Measurements from ENCODE around the gene PPME1.

Gene PPME1

DNA sequence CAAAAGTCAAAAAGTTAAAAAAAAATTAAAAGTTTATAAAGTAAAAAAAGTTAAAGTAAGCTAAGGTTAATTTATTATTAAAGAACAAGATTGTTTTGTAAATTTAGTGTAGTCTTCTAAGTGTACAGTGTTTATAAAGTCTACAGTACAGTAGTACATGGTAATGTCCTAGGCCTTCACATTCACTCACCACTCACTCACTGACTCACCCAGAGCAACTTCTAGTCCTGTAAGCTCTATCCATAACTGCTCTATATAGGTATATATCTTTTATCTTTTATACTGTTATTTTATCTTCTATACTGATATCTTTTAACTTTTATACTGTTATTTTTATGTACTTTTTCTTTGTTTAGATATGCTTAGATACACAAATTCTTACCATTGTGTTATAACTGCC lies 11.4 kb upstream of the PPME1 start:
- DNase-seq (ENCODE audit: low read depth in 2 of 2) = no peak

DNA sequence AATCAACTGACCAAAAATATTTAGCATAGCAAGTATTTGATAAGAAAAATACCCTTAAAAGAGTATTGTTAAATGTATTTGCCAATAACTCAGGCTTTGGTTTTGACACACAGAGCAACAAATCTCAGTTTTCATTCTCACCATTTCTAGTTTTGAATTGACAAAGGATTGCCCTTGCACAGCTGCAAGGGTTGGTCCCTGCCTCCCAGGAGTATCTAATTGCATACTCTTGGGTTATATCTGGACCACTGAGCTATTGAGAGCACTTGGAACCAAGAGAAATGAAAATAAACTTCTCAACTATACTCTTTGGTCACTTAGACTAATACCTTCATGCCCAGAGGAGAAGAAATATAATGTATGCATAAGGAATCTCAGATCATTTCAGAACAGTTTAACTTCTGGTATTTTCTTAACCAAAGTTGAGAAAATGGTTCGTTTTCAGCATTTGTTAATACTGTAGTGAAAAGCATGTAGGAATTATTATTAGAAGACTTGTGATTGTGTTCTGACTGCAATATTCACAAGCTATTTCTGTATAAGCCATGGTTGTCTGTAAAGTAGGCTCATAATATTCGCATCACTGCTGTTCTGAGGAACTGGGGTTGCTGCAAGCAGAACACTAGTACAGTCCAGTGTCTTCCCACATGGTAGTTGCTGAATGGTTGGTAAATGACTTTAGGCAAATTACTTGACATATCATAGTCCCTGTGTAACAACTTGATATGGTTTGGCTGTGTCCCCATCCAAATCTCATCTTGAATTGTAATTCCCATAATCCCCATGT lies 8.2 kb upstream of the PPME1 start:
- DNase-seq (ENCODE audit: low read depth in 2 of 2) = no peak

DNA sequence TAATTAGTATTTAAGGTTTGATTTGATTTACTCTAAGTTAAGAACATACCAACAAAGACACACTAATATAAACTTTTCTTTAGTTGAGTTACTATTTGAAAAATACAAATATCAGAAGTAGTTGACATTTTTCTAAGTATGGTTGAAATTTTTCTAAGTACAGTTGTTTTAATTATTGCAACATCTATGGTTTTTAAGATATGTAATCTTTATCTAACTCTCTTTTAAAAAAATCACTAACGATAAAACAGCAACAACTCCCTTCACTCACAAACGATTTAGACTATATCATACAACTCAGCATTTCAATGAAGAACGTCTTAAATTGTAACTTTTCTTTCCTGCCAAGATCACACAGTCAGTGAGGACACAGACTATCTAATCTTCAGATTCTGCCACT lies 2.3 kb upstream of the PPME1 start:
- DNase-seq (ENCODE audit: low read depth in 2 of 2) = no peak

DNA sequence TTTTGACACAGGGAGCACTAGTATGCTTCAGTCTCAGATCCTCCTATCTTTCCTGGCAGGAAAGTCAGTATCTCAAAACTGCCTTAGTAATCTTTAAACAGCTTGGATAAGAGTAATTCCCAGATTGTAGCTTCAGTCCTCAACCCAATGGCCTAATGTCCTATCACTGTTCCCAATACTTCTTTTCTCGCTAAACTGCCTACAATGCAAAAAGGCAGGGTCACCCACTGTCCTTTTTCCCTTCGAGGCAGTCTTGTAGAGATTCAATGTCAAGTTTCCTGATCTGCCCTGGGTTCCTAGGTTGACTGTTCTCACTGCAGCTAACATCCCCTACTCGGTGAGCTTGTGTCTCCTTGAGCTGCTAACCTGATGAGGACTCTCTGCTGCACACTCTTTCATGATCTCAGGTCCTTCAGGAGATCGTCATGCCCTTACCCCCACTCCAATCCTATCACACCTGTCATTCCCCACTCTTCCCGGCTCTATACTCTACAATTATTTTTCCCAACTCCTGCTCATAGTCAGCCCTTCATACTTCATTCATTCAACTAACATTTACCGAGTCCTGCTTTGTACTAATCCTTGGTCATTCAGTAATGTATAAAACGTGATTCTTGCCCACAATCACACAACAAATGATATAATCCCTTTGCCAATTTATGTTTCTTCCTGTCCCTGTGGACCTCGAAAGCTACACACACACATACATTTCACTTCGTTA lies 1.2 kb upstream of the PPME1 start:
- DNase-seq (ENCODE audit: low read depth in 2 of 2) = no peak

DNA sequence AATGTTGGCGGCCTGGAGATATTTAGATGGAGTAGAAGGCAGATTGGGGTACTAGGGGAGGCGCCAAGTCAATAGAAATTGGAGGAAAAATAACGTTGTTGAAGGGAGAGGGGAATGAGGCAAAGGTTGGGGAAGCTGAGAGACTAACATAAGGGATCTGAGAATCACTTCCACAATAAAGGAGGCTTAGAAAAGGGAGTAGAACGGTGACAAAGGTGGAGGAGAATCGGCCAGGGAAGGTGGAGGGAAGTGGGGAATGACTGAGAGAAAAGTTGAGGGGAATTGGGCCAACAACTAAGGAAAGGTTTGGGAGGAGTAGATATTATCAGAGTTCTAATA lies 510 bp downstream of the PPME1 start:
- no peak for DNase-seq (ENCODE audit: low read depth in 2 of 2)

DNA sequence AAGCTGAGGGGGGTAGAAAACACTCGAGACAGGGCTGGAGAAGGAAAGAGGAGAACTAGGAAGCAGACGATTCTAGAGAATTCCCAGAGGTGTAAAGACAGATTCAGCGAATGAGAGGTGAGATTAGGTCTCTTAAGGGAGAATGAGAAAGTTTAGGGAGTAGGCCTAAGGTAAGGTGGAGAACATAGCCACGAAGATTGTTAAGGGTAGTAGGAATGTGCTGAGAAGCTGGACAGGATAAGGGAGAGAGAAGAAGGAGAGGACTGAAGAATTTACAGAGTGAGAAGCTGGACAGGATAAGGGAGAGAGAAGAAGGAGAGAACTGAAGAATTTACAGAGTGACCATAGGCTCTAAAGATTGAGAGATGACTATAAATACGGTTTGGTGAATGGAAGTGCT lies 908 bp downstream of the PPME1 start:
- DNase-seq (ENCODE audit: low read depth in 2 of 2) = no peak

DNA sequence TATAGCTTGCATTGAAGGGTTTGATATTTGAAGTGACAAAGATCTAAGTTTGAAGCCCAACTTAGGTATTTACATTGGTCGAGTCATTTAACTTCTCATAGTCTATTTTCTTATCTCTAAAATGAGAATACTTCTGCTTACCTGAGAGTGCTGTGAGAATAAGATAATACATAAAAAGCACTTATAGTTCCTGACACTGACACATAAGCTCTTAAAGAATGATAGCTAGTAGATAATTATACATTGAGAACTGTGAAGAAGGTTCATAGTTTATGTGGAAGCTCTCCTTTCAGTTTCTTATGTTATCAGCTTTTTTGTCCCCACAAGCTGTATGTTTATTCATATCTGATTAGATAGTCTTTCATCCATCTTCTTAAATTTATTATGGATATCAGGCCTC lies 4.8 kb downstream of the PPME1 start:
- DNase-seq (ENCODE audit: low read depth in 2 of 2) = no peak

DNA sequence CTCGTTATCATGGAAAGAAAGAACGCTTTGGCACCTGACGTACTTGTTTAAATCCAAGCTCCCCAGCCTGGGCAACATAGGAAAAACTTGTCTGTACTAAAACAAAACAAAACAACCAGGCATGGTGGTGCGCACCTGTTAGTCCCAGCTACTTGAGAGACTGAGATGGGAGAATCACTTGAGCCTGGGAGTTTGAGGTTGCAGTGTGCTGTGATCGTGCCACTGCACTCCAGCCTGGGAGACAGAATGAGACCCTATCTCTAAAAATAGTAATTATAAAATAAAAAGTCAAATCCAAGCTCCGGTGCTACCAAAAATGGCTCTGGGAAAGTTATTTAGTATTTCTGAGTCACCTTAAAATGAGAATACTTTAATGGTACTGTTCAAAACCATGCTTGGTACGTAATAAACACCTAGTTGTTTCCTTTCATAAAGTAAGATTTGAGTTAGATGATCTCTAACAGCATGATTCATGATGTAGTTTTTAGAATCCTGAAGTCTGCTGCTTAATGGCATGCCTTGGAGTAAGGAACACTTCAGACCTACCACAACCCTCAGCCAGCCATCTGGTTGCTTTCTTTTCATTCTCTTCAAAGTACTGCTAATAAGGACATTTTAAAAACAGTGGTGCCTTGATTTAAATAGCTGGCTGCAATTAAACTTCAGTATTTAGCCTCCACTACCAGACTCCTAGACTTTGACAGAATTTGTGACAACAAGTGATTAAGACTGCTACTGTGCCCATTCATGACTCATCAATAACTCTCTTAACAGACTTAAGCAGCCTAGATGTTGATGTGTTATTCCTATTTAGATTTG lies 8.4 kb downstream of the PPME1 start:
- no peak for DNase-seq (ENCODE audit: low read depth in 2 of 2)

DNA sequence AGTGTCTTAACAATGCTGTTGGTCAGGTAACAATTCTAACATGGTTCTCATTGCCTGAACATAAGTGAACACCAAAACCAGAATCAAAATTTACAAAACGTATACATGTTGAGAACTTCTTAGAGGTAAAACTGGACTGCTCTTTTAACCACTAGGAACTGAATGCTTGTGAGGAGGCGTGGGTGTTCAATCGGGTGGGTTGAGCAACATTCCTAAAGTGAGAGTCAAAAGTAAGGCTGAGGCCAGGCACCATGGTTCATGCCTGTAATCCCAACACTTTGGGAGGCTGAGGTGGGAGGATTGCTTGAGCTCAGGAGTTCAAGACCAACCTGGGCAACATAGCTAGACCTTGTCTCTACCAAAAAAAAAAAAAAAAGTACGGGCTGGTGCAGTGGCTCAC lies 11.5 kb downstream of the PPME1 start:
- no peak for DNase-seq (ENCODE audit: low read depth in 2 of 2)

DNA sequence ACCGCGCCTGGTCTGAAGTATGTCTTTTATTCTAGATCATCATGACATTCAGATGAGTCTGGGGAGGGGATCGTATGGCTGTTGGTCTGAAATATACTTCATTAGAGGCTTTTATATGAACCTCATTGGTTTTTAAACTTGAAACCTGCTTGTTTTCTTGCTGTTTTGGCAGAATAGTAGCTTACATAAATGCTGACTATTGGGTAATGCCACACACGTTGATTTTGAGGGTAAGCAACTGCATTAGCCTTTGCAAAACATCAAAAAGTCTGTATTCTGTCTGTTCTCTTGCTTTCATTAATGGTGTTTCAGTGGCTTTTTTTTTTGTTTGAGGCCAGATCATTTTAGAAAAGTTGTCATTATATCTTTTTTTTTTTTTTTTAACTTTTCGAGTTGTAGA lies 14.2 kb downstream of the PPME1 start:
- DNase-seq (ENCODE audit: low read depth in 2 of 2) = no peak

DNA sequence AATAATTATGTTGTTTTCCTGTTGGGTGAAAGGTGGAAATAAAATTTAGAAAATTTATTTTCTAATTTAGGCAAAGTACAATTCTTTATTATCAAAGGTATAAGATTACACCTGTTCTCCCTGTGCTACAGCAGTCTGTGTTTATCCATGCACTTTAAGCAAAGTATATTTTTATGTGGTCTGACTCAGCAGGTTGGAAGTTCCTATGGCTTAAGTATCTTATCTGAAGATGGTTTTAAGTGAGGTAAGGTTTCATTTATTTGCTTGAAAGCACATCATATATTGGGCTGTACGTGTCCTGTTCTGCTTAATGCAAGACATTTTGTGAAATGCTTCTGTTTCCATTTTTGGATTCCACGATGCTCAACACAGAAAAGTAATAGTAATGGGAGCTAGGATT lies 14.6 kb downstream of the PPME1 start:
- no peak for DNase-seq (ENCODE audit: low read depth in 2 of 2)

DNA sequence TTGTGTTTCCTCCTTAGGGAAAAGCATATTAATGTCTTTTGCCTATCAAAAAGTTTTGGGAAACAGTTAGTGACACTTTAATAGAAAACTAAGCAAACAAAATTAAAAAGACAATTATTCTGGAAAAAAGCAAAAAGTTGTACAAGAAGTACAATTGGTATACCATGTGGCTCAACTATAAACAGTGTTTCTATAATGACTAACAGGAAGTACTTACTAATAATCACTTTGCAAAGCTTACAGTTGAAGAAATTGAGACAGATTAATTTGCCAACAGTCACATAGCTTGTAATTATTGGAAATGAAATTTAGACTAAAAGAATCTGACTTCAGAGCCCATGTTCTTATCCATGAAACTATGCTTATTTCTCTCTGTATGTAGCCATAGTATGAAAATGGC lies 24.7 kb downstream of the PPME1 start:
- no peak for DNase-seq (ENCODE audit: low read depth in 2 of 2)

DNA sequence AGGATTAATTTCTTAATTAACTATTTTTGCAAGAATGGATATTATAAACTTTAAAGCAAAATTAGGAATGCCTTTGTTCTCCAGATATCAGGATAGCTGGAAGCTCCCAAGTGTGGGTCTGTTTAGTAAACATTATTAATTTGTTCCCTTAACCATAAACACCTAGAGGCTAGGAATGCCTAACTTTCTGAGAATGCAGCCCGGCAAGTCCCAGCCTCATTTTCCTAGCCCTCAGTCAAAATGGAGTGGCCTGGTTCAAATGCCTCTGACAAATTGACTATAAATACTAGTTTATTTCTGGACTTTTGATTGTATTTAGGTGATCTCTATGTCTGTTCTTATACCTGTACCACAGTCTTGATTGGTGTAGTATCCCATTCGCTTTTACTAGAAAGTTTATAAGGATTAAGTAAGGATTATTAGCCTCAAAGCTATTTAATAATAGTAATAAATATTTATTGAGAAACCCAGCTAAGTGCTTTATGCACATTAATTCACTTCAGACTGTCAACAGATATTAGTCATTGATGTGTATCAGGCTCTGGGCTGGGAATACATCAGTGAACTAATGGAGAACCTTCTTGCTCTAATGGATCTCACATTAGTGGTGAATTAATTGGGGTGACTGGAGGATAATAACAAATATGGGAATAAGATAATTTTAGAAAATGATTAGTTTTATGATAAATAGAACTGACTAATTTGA lies 25.8 kb downstream of the PPME1 start:
- no peak for DNase-seq (ENCODE audit: low read depth in 2 of 2)

DNA sequence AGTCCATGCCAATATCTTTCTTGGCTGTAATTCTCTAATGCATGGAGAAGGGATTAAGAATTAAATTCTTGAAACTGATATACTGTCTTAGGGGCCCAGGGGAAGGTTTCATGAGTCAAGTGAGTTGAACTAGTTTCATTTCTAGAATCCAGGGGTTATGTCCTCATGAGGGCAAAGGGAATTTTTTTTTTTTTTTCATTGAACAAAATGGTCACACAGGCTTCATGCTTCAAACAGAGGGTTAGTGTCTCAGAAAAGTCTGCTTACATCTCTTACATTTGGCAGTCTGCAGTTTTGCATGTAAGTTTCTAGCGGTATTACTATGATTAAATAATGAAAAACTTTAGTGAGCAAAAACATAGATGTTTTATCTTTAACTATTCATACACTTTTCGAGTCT lies 32.9 kb downstream of the PPME1 start:
- DNase-seq (ENCODE audit: low read depth in 2 of 2) = no peak

DNA sequence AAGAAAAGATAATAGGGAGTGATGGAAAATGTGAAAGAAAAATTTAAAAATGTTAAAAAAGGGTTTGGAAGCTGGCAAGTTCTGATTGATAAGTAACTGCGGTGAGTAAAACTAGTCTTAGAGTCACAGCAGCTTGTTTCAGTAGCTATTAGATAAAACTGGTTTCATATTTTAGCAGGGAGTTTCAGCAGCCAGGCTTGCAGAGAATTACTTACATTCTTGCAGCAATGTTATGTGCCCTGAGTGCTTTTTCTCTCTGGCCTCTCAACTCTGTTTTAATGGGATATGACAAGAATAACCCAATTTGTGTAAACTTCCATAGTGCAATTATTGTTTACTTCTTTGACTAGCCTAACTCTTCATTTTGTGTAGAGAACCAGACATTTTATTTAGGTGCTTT lies 33.6 kb downstream of the PPME1 start:
- DNase-seq (ENCODE audit: low read depth in 2 of 2) = no peak

DNA sequence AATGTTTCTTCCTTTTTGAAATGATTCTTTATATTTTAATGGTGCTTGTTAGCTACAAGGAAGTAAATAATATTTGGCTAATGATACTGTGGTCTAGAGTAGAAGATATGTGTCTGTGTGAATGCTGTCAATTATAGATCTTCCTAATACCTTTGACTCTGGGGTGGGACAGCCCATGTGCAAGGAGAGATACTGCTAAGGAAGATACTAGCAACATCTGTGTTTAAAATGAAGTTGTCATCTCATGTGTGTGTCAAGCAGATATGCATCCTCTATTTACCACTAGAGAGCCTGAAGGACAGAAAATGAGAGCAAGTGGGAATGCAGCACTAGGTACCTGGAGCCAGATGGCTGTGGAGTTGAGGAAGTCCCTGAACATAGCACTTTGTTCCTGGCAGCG lies 34.1 kb downstream of the PPME1 start:
- no peak for DNase-seq (ENCODE audit: low read depth in 2 of 2)

DNA sequence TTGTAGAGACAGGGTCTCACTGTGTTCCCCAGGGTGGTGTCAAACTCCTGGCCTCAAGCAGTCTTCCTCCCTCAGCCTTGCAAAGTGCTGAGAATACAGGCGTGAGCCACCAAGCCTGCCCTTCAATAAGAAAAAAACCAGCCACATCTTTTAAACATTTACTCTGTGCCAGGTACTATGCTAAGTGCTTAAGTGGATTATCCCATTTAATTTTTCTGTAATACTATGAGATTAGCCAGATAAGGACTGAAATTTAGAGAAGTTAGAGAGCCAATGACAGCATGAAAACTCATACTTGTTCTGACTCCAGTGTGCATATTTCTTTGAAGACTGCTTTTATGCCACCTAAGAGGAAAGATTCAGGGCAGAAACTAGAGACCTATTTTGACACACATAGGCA lies 35.7 kb downstream of the PPME1 start:
- no peak for DNase-seq (ENCODE audit: low read depth in 2 of 2)

DNA sequence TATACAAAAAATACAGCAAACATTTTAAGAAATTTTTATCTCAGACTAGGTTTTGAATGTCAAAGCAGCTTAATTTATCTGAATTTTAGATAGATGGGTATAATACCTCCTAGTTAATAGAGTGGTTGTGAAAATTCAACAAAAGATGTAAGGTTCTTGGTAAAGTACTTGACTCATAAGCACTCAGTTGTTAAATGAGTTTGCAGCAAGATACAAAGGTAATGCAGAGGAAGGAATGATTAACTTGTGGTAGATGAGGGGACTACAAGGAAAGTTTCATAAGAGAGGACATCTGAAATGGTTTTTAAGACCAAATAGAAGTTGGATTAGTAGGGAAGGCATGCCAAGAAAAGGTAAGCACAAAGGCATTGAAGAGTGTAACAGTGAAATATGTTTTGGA lies 37.4 kb downstream of the PPME1 start:
- DNase-seq (ENCODE audit: low read depth in 2 of 2) = no peak

DNA sequence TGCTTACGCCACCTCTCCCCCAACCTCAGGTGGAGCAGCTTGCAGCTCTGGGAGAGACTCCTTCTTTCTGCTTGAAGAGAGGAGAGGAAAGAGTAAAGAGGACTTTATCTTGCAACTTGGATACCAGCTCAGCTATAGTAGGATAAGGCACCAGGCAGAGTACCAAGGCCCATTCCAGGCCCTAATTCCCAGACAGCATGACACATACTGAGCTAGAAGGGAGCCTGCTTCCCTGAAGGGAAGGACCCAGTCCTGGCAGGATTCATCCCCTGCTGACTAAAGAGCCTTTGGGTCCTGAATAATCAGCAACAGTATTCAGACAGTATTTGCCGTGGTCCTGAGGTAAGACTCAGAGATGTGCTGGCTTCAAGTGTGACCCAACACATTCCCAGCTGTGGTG lies 41.4 kb downstream of the PPME1 start:
- DNase-seq (ENCODE audit: low read depth in 2 of 2) = no peak

DNA sequence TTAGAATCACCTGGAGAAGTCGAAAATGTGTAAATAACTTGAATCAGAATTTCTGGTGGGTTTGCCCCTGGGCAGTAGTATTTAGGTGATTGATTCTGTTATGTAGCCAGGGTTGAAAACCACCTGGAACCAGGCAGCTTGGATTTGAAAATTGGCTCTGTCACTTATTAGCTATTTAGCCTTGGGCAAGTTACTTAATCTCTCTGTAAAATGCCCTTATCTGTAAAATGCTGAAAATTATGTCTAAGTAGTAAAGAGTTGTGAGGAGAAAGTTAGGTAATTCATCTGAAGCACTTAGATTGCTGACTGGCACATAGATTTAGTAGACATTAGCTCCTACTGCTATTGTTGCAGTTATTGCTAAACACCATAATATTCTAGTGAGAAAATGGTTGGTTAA lies 49.3 kb downstream of the PPME1 start:
- no peak for DNase-seq (ENCODE audit: low read depth in 2 of 2)

DNA sequence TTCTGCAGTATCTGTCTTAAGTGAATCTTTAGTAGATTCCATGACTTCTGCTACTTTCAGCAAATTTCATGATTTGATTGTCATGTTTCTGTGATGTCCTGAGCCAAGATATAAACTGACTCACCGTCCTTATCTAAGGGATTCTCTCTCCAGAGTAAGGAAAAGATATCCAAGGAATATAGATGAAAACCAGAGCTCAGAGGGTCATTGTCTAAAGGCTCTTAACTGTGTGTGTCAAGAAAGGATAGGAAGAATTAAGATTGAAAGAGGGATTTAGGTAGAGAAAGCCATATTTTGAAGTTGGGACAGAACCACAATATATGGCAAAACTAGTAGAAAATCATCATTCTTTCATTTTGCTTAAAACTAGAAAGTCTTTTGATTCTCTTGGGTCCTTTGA lies 50.7 kb downstream of the PPME1 start:
- DNase-seq (ENCODE audit: low read depth in 2 of 2) = no peak

DNA sequence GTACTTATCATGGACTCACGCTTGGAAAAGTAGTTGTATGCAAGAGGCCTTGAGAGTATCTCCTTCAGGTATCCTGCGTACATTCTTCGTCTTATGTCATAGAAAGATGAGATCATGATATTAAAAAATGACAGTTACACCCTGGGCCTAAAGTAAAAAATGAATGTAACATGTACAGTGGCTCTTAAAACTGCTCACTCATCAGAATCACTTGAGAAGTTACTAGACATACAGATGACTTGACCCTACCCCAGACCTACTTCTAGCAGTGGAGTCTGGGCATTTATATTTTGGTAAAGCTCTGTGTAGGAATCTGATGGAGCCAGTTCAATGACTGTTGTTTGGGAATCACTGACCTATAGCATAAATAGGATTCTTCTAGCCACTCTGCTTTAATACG lies 54.5 kb downstream of the PPME1 start:
- DNase-seq (ENCODE audit: low read depth in 2 of 2) = no peak

Data from stimulated activated CD8-positive, alpha-beta memory T cell treated with anti-CD3 and anti-CD28 coated beads, Interleukin-15, amount 100 ng/mL, for 48 hours (primary cell).